ENCODE results near the gene CHAC1. TPM values are rescaled to one million over a fixed set of nuclear protein-coding genes. Genes with fewer than 3 reads are reported as not detected.

CHAC1 gene
- total RNA-seq, 1 experiment from 2014 or later, result 48.7 TPM

DNA sequence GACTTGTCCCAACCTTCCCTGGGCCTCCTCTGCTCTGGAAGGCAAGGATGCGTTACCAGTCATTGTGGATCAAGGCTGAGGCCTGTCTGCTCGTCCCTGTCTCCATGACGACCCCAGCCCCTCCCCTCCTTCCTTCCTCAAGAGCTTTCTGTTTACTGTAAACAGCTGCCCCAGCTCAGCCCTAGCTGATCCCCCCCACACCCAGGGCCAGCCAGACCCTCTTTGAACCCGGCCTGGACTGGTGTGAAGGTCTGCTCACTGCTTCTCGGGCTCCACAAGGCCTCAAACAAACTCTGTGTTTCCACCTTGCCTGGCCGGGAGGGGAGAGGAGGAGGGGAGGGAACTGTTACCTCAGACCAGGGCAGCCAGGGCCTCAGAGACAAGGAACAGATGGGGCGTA, 42.1 kb upstream of the CHAC1 start:
- H3T11ph ChIP-seq (ENCODE audit: low read length), result no peak overlapping the region
- TF ChIP-seq, protein P1, sequence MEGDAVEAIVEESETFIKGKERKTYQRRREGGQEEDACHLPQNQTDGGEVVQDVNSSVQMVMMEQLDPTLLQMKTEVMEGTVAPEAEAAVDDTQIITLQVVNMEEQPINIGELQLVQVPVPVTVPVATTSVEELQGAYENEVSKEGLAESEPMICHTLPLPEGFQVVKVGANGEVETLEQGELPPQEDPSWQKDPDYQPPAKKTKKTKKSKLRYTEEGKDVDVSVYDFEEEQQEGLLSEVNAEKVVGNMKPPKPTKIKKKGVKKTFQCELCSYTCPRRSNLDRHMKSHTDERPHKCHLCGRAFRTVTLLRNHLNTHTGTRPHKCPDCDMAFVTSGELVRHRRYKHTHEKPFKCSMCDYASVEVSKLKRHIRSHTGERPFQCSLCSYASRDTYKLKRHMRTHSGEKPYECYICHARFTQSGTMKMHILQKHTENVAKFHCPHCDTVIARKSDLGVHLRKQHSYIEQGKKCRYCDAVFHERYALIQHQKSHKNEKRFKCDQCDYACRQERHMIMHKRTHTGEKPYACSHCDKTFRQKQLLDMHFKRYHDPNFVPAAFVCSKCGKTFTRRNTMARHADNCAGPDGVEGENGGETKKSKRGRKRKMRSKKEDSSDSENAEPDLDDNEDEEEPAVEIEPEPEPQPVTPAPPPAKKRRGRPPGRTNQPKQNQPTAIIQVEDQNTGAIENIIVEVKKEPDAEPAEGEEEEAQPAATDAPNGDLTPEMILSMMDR (conservative IDR thresholded peaks at IDR 0.05), result no peak
- Mint-ChIP-seq H3K4me3 (no peak overlapping the region), H3K4me1 (peaks cover 24 to 43% of the 10 kb centered on the region in 2 experiments), H3K36me3 (ENCODE audit: insufficient read depth in 1 of 3, low read depth in 3 of 3) (no peaks in the 10 kb centered on the region; a peak in 1 of 7 replicates), H3K27me3 (ENCODE audit: low read depth) (peaks cover 16% of the 10 kb centered on the region), H3K9me3 (no peaks in the 10 kb centered on the region), H3K27ac (peak overlapping the region; percentile 81 to 96 (median 95); a peak in 5 of 7 replicates)
- no peak overlapping the region for H2BK20ac ChIP-seq (ENCODE audit: low read depth, low read length, poor library complexity, severe bottlenecking)
- H3K56ac ChIP-seq (ENCODE audit: insufficient read length, low read depth, low read length), result no peak overlapping the region
- no peaks in the 10 kb centered on the region for H3K79me1 ChIP-seq (ENCODE audit: insufficient read depth, low read depth, low read length, poor library complexity, severe bottlenecking)
- WGBS (ENCODE audit: extremely low coverage, insufficient read length, low lambda C conversion rate), result no CpG with 5 or more reads among the region's 7 CpGs
- no peak overlapping the region for H2AK5ac ChIP-seq (ENCODE audit: insufficient read length, low read length)
- no peak overlapping the region for H2BK15ac ChIP-seq (ENCODE audit: low read depth, low read length)
- no peak overlapping the region for H3K27ac ChIP-seq (ENCODE audit: insufficient read length, low read depth, low read length)
- H2BK120ac ChIP-seq (ENCODE audit: low read depth, low read length, poor library complexity, severe bottlenecking), result no peak overlapping the region
- H3K4me2 ChIP-seq (ENCODE audit: insufficient read depth, insufficient read length, low read length), result no peak overlapping the region
- no peak overlapping the region for H2AFZ ChIP-seq (ENCODE audit: low read length)
- peak overlapping the region; percentile 73; the same call in 1 of the 2 replicates for H3K14ac ChIP-seq (ENCODE audit: insufficient read depth, low read length)
- no peak overlapping the region for H3K4ac ChIP-seq (ENCODE audit: low read depth, low read length)
- no peaks in the 10 kb centered on the region for H3K79me2 ChIP-seq (ENCODE audit: insufficient read depth, low read length)
- no peak overlapping the region for H2BK5ac ChIP-seq (ENCODE audit: insufficient read length, low read length)
- H3K4me1 ChIP-seq (ENCODE audit: insufficient read depth, low read length), result no peaks in the 10 kb centered on the region
- no peaks in the 10 kb centered on the region for H3K9me3 ChIP-seq (ENCODE audit: control insufficient read depth, low read depth, low read length)
- no peak overlapping the region for H4K5ac ChIP-seq (ENCODE audit: insufficient read length, low read depth, low read length)
- H3K27me3 ChIP-seq (ENCODE audit: insufficient read depth, low read length), result no peaks in the 10 kb centered on the region
- H4K8ac ChIP-seq (replicated peaks; ENCODE audit: insufficient read length, low read depth, low read length), result no peak overlapping the region
- peak overlapping the region; percentile 73 for H3K18ac ChIP-seq (ENCODE audit: insufficient read length, low read depth, low read length)
- no peak overlapping the region for H3K23ac ChIP-seq (ENCODE audit: insufficient read length, low read depth, low read length)
- peak; percentile 87 for DNase-seq
- no peak overlapping the region for H2BK12ac ChIP-seq (ENCODE audit: insufficient read length, low read depth, low read length)
- H3K23me2 ChIP-seq (ENCODE audit: insufficient read length, low read depth, low read length, poor library complexity, severe bottlenecking), result no peaks in the 10 kb centered on the region
- H4K91ac ChIP-seq (ENCODE audit: insufficient read length, low read depth, low read length), result no peak overlapping the region
- H3K9ac ChIP-seq (ENCODE audit: extremely low read depth, insufficient read length, low read length), result no peak overlapping the region
- H4K20me1 ChIP-seq (ENCODE audit: control insufficient read depth, insufficient read depth, insufficient read length), result no peaks in the 10 kb centered on the region

All from H9 (cell line).